HepG2 (cell line): ENCODE measurements around the gene PHKA1. TPM values are rescaled to one million over a fixed set of nuclear protein-coding genes. Genes with fewer than 3 reads are reported as not detected.

Experiments used
- ATF2 ChIP-seq: sonication (generic); formaldehyde crosslinking; IDR thresholded peaks from 2 replicates; pipeline ENCODE4 v1.4.0; 2020; ENCODE audit warnings: missing genetic modification reagents
- CREM ChIP-seq, 2 experiments: sonication (generic) in 1 of 2; formaldehyde crosslinking in 1 of 2; IDR thresholded peaks; 2 replicates each; pipeline versions ENCODE4 v1.4.0 to v1.6.1; 2016 to 2020; ENCODE audit warnings: antibody characterized with exemption in 1 of 2, mild to moderate bottlenecking in 1 of 2, missing genetic modification reagents in 1 of 2
- ELF1 ChIP-seq: sonication (generic); formaldehyde crosslinking; IDR thresholded peaks from 2 replicates; pipeline ENCODE4 v1.4.0; 2020; ENCODE audit warnings: missing genetic modification reagents
- GATAD1 ChIP-seq: IDR thresholded peaks from 2 replicates; pipeline ENCODE4 v1.6.1; 2016; ENCODE audit warnings: missing genetic modification reagents, missing compliant biosample characterization
- GLMP ChIP-seq: sonication (generic); formaldehyde crosslinking; IDR thresholded peaks from 2 replicates; pipeline ENCODE4 v1.9.0; 2021; ENCODE audit warnings: missing genetic modification reagents, mild to moderate bottlenecking, borderline replicate concordance
- HMGXB3 ChIP-seq: sonication (generic); formaldehyde crosslinking; IDR thresholded peaks from 2 replicates; pipeline ENCODE4 v1.4.0; 2020; ENCODE audit warnings: missing genetic modification reagents, borderline replicate concordance
- TAF1 ChIP-seq: sonication (generic); formaldehyde crosslinking; IDR thresholded peaks from 2 replicates; pipeline ENCODE4 v1.4.0; 2020; ENCODE audit warnings: missing genetic modification reagents
- TFDP2 ChIP-seq: sonication (generic); formaldehyde crosslinking; IDR thresholded peaks from 2 replicates; pipeline ENCODE4 v1.4.0; 2020; ENCODE audit warnings: missing genetic modification reagents
- TGIF2 ChIP-seq: IDR thresholded peaks from 2 replicates; pipeline ENCODE4 v1.6.1; 2016; ENCODE audit warnings: control low read depth, missing compliant biosample characterization
- UBTF ChIP-seq: sonication (generic); formaldehyde crosslinking; IDR thresholded peaks from 2 replicates; pipeline ENCODE4 v1.4.0; 2020; ENCODE audit warnings: mild to moderate bottlenecking, missing genetic modification reagents
- YEATS4 ChIP-seq: sonication (generic); formaldehyde crosslinking; IDR thresholded peaks from 2 replicates; pipeline ENCODE4 v1.4.0; 2020; ENCODE audit warnings: missing genetic modification reagents, borderline replicate concordance
- ZNF281 ChIP-seq: sonication (generic); formaldehyde crosslinking; IDR thresholded peaks from 2 replicates; pipeline ENCODE4 v1.4.0; 2020; ENCODE audit warnings: missing genetic modification reagents, borderline replicate concordance
- polyA plus RNA-seq, 8 experiments: library from polyadenylated mRNA; depleted of rRNA in 3 of 8; stranded (reverse) in 7 of 8; unstranded in 1 of 8; fragments of >200 nt; fragmentation: Illumina TruSeq in 4 of 8; extraction: Trizol in 4 of 8; gene quantifications; 2 replicates each; pipeline versions ENCODE4 v1.2.1 to v1.2.3, GENCODE V29; 2011 to 2016; ENCODE audit warnings: low read depth in 4 of 8, missing spikeins in 1 of 8, mixed read lengths in 1 of 8; ENCODE audit not compliant: insufficient read depth in 1 of 8
- total RNA-seq, 5 experiments: library from RNA; depleted of rRNA; stranded (reverse); fragments of >200 nt; fragmentation: Illumina TruSeq; extraction: Trizol; gene quantifications; 2 replicates each; pipeline ENCODE4 v1.2.3, GENCODE V29; 2016; ENCODE audit warnings: low read depth in 1 of 5

The PHKA1 gene
- total and polyA plus RNA-seq, 2 of the 13 experiments (the other 11 are each of a cell fraction or from before 2014, with no cell fraction given): 5.4 to 6.6 TPM

GRCh38 chrX:72572248-72573157 lies 141.6 kb downstream of the PHKA1 start, which contains the start of gene HDAC8 (continued):
- TF ChIP-seq HMGXB3 (CRISPR knock-in tag) (no peak), ZNF281 (CRISPR knock-in tag) (peak; percentile 23; the same call in 1 of the 2 replicates), UBTF (peak; percentile 34; the same call in 1 of the 2 replicates), GLMP (no peak), TAF1 (CRISPR knock-in tag) (peak; percentile 39; the same call in 1 of the 2 replicates), CREM (IDR thresholded peaks at IDR 0.05) (peak; percentile 83), CREM (CRISPR knock-in tag; IDR thresholded peaks at IDR 0.05) (no peak), ELF1 (CRISPR knock-in tag) (peak; percentile 70), ATF2 (CRISPR knock-in tag) (no peak), TFDP2 (CRISPR knock-in tag) (0 out of 2 replicates have a peak, but pooled peaks have one; percentile 17), TGIF2 (CRISPR knock-in tag) (0 out of 2 replicates have a peak, but pooled peaks have one; percentile 50), GATAD1 (CRISPR knock-in tag) (peak; percentile 70), YEATS4 (CRISPR knock-in tag) (peak; percentile 60)
